ENCODE measurements around the gene SECTM1.

SECTM1 gene

DNA sequence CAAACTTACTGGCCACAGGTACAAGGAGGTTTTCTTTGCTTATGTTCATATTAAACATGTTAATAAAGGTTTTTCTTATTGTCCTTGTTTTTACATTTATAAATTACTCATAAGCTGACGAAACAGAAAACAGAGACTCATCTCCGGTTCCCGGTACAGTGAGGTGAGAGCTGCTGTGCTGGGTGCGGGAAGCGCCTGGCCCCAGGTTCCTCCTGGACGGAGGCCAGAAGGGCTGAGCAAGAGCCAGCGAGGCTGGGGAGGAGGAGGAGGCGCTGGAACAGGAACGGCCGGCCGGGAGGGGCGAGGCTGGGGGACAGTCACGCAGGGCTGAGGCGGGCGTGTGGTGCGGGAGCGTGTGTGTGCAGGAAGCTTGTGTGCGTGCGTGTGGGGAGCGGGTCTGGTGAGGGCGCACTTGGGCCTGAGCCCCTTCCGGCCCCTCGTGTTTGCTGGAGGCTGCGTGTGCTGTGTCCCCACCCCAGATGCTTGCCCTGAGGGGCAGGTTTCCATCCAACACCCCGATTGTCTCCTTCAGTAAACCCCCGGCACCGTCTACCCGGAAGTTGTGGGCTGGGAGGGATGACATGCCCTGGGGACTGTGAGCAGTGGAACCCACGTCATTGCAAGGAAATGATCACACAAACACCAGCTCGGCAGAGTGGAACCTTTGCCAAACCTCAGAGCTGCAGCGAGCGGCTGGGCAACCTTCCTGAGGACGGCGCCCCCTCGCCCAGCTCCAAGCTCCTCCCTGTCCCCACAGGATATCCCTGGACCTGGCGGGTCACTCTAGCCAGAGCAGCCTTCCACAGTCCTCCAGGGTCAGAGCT lies 35.6 kb downstream of the SECTM1 start:
- peak; percentile 92 for DNase-seq

DNA sequence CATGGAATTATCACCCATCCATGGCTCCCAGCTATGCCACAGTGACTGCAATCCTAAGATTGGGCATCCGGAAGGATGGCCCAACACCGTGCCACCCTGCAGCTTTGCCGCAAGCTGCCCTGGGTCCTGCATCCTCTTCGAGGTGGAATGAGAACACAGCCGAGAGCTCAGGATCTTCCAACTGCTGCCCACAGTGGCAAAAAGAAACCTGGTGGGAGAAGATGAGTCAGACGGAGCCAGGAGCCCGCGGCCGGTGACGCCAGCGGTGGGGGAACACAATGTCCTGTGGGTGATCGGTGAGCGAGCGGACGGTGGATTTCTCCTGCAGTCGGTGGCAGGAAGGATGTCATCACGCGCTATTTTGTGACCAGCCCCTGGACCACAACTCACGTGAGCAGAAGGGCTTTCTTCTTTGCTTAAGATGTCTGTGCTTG lies 36.3 kb downstream of the SECTM1 start:
- DNase-seq, result peak; percentile 48

DNA sequence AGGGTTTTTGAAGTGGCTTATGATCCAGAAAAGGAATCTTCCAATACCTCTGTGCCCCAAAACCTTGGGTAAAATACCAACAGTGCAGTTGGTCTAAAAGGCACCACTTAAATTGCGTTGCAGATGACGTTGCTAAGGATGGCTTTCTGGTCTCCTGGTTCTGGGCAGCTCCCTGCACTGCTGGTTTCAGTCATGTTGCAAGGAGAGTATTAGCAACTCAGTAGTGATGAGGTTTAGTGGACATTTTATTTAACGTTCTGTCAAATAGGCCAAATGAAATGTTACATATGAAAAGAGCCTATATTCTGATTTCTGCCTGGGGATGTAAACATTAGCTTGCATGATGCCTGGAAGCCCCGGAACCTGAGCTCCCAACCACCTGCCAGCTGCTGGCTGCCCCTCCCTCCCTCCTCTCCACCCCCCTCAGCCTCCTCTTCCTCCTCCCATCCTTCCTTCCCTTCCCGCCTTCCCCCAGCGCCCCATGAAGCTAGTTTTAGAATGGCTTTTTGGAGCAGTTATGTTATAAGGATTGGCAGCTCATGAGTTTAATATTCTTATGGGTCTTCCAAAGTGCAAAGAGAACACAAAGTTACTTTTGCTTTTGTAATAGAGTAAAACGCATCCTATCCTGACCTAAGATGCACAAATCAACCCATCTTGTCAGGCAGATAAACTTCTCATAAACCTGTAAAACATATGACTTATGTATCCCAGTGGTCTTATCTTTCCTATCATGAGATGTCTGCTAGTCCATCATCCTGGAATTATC lies 36.9 kb downstream of the SECTM1 start:
- DNase-seq, result no peak

DNA sequence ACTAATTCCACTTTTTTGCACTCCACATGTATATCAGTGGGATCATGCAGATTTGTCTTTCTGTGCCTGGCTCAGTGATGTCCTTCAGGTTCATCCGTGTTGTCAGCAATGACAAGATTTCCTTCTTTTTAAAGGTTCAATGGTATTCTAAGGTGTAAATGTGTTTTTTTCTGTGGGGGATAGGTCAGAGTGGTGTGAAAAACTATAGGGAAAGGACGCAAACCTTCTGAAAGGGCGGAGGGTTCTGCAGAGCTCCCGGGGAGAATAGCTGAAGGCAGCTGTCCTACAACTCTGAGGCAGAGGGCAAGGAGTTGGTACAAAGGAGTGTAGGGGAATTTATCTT lies 38.1 kb downstream of the SECTM1 start:
- no peak for DNase-seq

DNA sequence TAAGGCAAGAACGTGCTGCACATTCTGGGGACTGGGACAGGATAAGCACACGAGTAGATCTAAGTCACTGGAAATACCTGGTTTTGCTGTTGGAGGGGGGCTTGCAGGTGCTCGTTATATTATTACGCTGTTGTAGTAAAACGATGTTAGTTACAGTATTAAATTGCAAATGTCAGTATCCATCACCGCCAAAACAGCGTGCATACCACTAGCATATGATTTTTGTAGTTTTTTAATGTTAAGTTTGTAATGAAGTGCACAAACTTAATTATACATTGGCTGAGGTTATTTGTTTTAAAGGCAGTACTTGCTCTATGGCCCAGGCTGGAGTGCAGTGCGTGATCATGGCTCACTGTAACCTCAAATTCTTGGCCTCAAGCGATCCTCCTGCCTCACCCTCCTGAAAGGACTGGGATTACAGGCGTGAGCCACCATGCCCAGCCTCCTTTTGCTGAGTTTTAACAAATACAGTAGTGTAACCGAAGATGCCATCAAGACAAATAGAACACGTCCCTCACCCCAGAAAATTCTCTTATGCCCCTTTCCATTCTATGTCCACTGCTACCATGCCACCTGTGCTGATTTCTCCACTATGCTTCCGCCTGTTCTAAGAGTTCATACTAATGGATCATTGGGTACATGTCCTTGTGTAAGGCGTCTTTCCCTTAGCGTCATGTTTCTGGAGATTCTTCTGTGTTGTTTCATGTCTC lies 39.3 kb downstream of the SECTM1 start:
- DNase-seq, result no peak

DNA sequence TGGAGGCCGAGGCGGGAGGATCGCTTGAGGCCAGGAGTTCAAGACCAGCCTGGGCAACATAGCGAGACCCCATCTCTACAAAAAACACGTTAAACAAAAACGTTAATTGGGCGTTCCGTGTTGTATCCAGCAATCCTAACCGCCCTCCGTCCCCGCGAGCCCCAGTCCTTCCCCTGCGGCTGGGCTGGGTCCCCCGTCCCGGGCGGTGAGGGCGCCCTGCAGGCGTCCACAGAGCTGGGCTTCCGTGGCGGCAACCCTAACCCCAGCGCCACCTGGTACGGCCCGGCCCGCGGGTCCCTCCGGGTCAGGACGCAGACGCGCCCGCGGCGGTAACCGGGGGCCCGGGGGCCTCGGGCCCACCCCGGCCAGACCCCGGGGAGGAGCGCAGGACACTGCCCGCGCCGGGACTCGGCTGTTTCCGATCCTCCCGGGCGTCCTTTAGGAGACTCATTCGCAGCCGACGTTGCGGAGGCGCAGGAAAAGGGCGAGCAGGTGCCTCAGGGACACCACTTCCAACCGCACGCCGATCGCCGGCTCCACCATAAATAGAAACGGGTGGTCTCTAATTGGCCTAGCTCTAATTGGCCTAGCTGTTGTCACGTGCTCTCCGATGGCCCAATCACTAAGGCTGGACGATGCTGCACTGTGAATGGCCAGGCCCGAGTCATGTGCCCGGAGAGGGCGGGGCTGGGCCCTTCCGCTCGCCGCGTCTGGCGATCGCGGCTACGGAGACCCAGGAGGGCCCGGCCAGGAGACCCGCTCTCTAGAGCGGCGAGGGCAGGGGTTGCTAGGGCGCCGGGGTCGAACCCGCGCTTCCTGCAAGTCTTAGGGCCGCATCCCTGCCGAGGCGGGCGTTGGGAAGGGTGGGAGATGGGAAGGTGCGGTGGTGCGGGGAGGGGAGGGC lies 41.1 kb downstream of the SECTM1 start:
- peak; percentile 99 for DNase-seq

DNA sequence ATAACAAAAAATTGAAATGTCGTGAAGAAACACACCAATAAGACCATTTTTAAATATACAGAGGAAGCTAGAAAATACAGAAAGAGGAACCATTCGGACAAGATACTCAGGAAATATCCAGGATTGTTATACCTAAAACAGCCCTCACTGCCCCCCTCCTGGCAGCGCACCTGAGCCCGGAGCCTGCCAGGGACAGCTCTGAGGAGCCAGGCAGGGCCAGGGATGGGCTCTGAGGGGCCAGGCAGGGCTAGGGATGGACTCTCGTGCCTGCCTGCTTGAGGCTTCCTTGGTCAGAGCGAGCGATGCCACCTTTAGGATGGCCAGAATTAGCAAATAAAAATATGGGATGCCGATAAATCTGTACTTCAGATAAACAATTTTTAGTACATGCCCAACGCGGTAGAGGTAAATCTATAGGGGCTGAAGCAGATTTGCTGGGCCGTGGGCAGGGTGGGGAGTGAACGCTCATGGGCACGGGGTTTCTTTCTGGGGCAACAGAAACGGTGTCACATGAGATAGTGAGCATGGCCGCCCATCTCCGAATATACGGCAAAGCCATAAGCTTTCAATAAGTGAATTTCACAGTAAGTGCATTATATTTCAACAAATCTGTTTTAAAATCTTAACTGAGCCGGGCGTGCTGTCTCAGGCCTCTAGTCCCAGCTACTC lies 41.9 kb downstream of the SECTM1 start:
- no peak for DNase-seq

DNA sequence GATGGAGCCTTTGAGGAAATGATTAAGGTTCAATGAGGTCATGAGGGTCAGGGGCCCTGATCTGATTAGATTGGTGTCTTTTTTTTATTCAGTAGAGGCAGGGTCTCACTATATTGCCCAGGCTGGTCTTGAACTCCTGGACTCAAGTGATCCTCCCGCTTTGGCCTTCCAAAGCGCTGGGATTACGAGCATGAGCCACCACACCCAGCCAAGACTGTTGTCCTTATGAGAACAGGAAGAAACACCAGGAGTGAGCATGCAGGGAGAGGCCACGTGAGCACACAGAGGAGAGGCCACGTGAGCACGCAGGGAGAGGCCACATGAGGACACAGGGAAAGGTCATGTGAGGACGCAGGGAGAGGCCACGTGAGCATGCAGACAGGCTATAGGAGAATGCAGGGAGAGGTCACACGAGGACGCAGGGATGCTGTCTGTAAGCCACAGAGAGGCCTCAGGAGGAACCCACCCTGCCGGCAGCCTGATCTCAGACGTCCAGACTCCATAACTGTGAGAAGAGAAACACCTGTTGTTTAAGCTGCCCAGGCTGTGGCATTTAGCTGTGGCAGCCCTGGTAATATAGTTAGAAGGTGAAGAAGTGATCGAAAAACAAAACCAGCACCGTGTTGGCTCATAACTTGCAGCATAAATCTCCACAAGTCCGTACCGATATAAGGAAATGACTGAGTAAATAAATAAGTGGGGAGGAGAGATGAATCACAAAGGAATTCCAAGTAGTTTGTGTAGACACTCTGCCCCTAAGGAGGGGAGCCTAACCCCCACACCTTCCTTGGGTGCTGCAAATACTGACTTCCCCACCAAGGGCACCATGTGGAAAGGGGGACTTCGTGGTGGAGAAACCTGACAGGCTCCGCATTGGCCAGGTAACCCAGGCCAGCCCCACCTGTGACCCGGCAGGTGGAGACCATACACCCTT lies 45.4 kb downstream of the SECTM1 start:
- DNase-seq, result peak; percentile 28

DNA sequence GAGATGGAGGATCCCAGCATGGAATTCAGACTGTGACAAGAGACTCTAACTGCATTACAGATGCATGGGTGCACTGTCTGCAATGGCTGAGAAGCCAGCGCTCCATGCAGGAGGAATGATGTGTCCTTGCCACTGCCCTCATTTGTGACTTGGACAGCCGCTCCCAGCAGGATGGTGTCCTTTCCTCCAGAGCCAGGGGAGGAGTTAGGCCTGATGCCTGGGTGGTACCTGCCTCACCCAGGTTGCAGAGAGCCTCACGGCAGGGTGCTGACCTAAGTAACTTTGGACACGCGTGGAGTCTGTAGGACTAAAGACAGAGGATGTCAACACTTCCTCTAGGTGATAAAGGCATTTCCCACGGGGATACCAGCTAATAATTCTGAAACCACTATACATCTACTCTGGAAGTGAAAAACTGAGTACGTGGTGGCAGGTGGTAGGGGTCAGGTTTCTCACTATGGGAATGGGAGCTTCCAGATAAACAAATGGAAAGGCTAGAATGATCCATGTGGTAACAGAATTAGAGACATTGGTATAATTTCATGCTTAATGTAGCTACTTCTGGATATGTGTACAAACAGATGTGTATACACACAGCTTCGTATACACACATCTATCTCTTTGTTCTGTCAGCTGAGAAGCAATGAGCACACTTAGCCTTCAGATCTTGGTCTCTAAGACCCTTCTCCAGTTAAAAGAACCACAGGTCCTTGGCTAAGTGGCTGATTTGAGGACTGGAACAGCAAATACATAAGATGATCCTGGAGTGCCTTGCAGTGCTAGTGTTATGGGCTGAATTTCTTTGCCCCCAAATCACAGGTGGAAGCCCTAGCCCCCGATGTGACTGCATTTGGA lies 46.3 kb downstream of the SECTM1 start:
- no peak for DNase-seq

DNA sequence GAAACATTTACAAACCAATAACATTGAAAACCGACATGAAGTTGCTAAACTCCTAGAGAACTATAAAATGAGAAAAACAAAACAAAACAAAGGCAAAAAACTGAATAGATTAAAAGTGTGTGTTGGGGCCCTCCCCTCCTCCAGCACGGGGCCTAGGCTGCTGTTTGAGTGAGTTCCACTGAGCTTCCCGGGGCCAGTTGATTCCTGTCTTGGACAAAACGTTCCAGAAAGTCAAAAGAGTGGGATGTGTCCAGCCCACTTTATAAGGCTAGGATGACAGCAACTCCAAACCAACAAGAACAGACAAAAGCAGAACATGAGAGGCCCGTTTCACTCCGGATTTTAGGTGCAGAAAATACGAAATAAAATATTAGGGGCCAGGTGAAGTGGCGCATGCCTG lies 48.4 kb downstream of the SECTM1 start:
- no peak for DNase-seq

DNA sequence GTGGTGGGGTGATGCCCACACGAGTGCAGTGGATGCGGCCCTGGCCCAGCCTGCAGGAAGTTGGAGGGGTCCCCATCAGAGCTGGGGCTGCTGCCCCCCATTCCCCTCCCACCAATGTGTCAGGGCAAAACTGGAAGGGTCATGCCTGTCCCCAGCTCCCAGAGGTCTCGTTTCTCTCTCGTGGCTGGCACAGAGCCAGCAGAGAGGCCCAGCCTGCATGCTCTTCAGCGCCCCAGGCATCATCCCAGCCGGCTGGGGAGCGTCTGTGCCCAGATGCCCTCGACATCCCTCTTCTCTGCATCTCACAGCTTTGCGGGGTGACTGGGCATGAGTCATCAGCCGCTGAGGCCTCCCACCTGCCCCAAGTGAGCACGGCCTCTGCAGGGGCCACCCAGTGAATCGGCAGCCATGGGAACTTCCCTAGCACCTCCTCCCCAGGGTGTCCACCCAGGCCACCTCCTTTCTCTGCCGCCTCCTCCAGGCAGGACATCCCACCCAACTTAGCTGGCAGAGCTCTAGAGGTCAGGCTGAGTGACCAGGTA lies 50.3 kb downstream of the SECTM1 start:
- DNase-seq, result peak; percentile 54

DNA sequence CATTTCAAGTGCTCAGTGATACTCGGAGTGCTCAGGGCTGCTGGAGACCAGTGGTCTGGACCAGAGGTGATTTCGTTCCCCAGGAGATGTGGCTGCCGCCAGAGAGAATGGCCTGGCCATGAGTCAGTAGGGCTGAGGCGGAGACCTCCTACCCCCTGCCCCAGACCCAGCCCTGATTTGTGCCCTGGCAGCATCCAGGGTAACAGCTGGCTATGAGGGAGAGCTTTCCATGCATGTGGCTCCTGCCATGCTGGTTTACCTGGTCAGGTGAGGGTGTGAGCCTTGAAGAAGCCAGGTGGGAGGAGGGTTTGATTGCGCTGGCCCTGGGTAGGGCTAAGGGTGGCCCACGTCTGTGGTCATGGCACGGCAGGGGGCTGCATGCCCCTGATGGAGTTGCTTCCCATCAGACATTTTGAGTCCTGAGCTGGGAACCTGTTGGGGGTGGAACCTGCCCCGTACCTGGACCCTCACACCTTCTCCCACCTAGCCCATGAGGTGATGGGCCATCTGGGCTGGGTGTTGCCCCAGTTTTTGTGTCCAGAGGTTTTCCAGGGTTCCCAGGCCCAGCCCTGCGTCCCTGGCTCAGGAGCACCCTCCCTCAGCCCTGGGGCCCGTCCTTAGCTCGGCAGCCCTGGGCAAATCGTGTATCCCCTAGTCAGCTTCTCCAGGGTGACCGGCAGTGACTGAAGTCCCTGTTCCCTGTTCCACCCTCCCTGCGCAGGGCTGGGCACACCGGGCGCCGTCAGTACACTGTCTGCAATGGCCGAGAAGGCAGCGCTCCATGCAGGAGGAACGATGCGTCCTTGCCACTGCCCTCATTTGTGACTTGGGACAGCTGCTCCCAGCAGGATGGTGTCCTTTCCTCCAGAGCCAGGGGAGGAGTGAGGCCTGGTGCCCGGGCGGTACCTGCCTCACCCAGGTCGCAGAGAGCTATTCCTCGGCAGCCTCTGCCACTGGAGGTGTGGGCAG lies 51.0 kb downstream of the SECTM1 start:
- no peak for DNase-seq

DNA sequence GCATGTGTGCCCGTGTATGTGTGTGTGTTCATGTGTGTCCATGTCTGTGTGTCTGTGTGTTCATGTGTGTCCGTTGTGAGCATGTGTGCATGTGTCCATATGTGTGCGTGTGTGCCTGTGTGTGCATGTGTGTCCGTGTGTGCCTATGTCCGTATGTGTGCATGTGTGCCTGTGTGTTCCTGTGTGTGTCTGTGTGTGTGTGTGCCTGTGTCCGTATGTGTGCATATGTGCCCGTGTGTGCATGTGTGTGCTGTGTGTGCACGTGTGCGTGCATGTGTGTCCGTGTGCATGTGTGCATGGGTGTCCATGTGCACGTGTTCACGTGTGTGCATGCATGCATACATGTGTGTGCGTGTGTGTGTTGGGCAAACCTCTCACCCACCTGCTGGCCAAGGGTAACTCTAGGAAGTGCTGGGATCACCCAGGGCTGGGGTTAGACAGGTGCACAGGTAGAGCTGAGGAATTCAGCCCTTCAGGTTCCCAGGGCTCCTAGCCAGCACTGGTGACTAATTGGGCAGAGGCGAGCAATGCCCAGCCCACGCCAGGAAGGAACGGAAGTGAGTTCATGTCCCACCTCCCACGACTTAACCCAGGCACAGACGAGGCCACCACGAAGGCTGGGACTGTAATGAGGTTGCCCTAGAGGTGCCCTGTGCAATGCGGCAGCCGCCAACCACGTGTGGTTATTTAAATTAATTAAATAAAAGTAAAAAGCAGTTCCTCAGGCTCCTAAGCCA lies 51.9 kb downstream of the SECTM1 start:
- DNase-seq, result no peak

DNA sequence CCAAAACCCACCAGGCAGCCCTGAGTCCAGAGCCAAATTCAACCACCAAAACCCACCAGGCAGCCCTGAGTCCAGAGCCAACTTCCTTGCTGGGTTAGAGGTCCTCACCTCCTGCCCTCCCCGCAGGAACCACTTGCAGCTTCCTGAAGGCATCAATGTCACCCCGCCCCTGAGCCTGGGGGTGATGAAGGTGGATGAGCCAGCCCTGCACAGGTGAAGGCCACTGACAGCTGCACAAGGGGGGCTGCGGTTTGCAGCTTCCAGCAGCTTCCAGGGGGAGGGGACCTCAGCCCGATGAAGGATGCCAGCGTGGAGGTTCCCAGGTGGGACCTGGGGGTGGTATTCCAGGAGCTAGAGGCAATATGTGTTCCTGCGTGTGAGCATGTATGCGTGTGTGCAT lies 52.5 kb downstream of the SECTM1 start:
- no peak for DNase-seq

DNA sequence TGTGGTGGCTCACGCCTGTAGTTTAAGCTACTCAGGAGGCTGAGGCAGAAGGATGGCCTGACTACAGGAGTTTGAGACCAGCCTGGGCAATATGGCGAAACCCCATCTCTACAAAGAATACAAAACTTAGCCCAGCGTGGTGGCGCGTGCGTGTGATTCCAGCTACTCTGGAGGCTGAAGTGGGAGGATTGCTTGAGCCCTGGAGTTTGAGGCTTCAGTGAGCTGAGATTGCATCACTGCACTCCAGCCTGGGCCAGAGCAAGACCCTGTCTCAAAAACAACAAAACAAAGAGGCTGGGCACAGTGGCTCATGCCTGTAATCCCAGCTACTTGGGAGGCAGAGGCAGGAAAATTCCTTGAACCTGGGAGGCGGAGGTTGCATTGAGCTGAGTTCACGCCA lies 53.0 kb downstream of the SECTM1 start:
- no peak for DNase-seq

DNA sequence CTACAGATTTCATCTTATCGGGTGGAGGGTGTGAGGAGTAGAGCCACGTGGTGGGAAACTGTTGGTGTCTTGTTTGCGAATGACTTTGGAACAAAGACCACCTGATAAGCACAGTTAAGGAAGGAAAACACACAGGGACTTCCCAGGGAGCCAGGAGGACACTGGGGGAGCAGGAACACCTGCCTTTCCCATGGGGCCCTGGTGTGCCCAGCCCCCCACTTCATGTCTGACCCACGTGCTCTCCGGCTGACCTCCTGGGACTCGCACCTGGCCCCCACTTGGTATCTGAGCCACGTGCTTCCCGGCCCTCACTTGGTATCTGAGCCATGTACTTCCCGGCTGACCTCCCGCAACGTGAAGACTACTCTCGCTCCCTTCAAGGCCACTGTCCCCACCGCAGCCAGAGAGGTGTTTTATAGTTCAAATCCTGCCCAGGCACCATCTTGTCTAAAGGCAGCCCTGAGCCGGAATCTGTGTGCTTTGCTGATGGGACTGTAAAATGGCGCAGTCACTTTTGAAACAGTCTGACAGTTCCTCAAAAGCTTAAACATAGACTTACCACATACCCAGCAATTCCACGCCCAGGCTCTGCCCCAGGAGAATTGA lies 54.7 kb downstream of the SECTM1 start:
- no peak for DNase-seq

DNA sequence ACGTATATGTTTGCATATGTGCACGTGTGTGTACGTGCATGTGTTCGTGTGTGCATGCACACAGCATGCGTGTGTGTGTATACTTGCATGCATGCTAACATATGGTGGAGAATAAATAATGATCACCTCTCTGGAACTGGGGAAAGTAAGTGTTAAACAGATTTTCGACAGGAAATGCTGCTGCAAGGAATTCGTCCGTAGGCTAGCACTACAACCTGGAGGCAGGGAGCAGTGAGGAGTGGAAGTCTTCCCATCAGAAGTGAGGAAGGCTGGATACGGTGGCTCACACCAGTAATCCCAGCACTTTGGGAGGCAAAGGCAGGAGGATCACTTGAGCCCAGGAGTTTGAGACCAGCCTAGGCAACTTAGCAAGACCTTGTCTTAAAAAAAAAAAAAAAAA lies 55.3 kb downstream of the SECTM1 start:
- DNase-seq, result no peak
